Fibroblast of upper back skin (primary cell): ENCODE results near the gene NMBR.
"Not testable (repeated sequence)": the region's sequence is repeated elsewhere in the genome, so short reads cannot be mapped to it uniquely, and the experiment has no call there.

Experiments used
- DNase-seq: peaks from one replicate; pipeline ENCODE4 v3.0.0-alpha.2; 2013

Gene NMBR

DNA sequence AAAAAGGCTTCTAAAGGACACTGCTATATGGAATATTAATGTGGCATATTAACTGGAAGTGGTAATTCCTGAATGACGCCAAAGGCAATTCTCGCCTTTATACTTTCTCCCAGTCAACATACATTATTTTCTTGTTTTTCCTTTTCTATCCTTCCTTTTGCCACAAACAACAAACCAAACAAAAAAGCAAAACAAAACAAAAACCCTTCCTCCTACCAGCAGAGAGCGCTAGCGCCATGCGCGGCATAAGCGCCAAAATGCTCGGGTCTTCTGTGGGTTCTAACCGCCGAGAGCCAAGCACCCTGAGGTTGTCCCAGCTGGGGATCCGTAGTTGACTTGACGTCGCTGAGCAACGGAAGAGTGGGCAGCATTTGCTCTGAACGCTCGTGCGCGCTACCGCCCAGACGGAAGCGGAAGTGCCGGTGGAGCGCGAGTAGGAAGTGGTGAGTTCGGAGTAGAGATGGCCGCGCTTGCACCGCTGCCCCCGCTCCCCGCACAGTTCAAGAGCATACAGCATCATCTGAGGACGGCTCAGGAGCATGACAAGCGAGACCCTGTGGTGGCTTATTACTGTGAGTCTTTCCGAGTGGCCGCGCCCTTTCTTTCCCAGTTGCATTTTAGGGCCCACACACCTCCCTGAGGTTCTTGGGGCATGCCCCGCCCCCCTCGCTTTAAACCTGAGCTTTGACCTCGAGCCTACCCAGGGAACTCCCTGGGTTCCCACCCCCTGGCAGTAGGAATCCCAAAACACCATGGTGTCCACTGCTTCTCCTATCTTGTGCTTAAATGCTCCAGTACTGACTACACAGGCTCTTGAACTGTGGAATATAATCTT, at the start of gene NMBR, which contains the start of gene VTA1:
Gene NMBR (minus strand): TSS at position 295 of the 835 bp plus-strand sequence. CDS start 58,464 bp downstream, outside the sequence.
Gene VTA1 (plus strand): TSS at position 436 of the 835 bp plus-strand sequence. CDS start 25 bp downstream, at position 461.
- peak; percentile 99 for DNase-seq

DNA sequence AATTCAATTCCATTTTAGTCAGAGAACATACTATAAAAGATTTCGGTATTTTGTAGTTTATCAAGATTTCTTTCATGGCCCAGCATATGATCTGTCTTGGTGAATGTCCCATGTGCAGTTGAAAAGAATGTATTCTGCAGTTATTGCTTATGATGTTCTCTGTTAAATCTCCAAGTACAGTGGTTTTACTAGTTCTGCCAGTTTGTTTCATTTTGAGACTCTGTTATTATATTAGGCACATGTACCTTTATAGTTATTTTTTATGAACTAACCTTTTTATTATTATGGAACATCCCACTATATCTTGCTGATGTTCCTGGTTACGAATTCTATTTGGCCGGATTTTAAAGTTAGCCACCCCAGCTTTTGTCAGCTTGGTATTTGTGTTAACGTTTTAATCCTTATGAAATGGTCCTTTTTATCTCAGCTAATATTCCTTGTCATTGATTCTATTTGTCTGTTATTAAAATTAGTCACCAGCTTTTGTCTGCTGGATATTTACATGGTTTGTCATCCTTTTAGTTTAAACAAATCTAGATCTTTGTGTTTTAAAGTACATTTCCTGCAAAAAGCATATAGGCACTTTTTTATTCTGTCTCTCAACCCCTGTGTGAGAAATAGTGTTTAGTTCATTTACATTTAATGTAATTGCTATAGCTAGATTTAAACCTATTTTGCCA, 49.1 kb upstream of the NMBR start:
- DNase-seq = no peak

DNA sequence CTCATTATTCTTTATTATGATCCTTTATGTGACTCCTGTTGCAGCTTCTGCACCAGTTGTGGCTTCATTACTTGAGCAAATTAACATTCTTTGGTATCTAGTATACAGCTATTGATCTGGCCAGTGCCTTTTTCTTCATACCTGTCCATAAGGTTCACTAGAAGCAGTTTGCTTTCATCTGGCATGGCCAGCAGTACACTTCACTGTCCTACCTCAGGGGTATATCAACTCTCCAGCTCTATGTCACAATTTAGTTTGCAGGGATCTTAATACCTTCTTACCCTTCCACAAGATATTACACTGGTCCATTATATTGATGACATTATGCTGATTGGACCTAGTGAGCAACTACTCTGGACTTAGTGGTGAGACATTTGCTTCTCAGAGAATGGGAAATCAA, 46.7 kb upstream of the NMBR start:
- DNase-seq = no peak

DNA sequence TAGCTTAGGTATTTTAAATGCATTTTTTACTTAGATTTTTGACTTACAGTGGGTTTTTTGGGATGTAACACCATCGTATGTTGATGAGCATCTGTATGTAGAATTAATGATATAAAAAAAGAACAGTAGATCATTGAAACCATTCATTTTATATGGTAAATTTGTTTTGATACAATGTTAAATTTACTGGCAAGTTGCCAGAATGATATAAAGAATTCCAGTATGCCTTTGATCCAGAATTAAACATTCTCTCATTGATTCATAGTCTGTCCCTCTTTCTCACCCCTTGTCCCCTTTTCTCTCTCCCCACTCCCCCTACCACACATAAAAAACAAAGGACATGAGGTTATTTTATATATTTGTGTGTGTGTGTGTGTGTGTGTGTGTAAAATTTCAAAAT, 45.4 kb upstream of the NMBR start:
- no peak for DNase-seq

DNA sequence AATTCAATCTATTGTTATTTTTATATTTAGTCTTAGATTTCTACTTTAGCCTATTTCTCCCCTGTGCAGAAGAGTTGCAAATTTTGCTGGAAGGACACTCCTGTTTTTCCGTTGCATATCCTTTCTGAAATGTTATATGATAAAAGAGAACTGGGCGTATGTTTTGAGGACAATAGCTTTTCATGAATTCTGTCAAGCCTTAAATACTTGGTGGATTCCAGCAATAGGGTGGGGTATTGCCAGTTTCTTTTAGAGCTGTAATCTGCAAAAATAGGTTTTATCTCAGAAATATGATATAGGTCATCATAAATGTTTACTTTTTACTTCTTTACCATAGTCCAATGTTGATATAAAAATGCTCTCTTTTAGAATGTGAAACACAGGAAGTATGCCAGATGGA, 42.1 kb upstream of the NMBR start:
- no peak for DNase-seq

DNA sequence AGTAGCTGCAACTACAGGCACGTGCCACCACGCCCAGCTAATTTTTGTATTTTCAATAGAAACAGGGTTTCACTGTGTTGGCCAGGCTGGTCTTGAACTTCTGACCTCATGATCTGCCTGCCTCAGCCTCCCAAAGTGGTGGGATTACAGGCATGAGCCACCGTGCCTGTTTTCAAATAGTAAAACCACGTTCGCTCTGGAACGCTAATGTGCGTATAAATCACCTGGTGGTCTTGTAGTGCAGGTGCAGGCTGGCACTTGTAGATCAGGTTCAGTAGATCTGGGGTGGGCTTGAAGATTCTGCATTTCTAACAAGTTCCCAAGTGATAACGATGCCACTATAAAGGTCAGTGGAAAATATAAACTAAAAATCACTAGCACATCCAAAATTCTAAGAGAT, 41.4 kb upstream of the NMBR start:
- DNase-seq = not testable (repeated sequence)

DNA sequence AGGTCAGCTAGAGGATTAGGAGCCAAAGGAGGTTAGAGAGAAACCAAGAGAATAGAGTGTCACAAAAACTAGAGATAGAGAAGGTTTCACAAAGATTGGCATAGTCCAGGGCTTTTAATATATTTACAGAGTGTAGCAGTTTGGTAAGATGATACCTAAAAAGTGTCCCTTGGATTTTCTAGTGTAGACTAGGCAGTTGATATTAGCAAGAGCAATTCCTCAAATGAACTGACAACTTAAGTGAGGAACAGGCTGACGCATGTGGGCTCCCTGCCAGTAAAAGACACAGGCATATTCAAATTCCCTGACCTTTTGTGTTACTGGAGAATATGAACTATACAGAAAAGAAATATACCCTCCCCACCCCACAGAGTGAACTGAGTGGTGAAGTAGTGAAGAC, 40.3 kb upstream of the NMBR start:
- peak; percentile 70 for DNase-seq

DNA sequence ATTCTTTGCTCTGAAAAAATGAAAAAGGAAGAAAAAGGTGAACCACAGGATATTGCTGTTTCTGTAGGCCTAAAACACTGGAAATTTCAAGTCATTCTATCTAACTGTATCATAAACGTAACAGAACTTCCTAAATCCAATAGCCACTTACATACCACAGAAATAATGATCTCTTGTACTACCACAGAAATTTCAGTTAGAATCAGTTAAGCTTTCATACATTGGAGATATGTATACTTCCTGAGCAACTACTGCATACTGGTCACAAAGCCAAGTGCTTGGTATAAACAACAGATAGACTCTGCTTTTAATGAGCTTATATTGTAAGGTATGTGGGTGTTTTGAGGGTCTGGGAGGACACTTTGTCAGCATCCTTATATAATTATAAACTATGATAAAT, 38.7 kb upstream of the NMBR start:
- no peak for DNase-seq

DNA sequence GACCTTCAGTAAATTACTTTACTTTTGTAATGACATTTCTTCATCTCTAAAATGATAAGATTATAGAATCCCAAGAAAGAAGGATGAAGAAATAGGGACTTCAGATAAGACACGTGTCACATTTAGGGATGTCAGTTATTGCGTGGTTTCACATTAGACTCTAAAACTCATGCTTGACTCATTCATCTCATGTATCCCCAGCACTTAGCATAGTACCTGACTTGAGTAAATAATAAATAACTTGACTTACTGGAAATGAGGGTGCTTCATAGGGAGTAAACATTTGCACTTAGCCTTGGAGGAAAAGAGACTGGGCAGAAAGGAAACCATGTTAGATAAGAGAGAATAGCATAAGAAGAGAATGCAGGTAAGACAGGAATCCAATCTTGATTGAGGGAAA, 37.4 kb upstream of the NMBR start:
- no peak for DNase-seq

DNA sequence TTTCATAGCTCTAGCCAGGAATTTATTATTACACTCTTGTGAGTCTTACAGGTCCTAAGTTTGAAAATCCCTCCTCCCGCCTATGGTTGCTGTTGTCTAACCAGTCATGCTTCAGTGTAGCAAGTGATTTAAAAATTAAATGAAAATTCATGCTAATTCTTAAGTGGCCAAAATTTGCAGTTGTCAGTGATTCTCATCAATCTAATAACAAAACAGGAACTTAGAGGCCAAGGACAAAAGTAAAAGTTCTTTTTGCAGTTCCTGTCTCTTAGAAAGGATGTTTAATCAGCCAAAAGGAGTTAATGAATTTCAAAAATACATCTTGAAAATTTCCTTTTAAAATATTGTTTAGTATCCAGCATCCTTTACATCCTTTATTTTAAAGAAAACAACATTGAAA, 36.4 kb upstream of the NMBR start:
- DNase-seq = no peak

DNA sequence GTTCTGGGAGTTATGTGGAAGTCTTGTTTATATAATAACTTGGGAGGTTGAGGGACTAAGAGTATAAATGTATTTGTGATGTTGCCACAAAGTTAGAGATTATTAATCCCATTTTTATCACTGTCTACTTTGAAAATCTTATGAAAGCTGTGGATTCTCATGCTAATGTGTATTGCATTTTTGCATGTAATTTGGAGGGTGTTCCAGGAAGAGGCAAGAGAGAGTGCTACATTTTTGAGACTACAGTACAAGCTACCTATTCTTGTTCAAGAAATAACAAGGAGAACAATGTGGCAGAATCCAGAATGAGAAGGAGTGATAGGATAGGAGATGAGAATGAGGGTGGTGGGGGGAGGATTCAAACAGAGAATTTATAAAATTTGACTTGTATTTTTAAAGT, 35.1 kb upstream of the NMBR start:
- no peak for DNase-seq

DNA sequence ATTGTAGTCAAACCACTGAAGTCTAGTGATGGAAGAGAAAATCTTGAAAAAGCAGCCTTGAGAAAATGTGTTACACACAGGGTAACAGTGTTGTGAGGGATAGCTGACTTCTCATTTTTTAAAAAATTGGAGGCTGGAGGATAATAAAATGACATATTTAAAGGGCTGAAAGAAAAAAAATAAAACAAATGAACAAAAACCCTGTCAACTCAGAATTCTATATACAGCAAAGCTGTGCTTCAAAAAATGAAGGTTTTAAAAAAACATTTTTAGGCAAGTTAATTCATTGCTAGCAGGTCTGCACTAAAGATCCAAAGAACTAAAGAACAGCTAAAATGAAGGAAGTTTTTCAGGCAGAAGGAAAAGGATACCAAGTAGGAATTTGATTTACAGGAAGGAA, 31.2 kb upstream of the NMBR start:
- no peak for DNase-seq

DNA sequence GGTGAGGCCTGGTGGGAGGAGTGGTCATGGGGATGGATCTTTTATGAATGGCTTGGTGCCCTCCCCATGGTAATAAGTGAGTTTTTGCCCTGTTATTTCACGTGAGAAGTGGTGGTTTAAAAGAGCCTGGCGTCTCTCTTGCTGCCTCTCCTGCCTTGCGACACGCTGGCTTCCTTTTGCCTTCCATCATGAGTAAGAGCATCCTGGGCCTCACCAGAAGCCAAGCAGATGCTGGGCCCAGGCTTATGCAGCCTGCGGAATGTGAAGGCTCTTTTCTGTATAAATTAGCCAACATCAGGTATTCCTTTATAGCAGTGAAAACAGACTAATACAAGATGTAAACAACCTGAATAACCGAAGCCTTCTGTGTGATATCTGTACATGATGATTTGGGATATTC, 27.8 kb upstream of the NMBR start:
- DNase-seq = peak; percentile 15

DNA sequence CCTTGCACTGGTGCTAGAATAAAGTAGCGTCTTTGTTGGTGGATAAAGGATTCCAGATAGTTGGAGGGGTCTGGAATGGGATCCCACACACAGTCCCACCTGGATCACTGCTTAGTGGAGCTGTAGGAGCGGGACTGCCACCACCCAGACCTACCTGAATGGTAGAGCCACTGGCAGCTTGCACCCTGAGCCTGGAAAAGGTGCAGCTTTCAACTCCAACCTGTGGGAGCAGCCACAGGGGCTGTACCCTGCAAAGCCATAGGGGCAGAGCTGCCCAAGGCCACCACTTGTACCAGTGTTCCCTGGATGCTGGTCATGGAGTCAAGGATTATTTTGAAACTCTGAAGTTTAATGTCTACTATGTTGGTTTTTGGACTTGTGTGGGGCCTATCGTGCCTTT, 27.1 kb upstream of the NMBR start:
- DNase-seq = no peak

DNA sequence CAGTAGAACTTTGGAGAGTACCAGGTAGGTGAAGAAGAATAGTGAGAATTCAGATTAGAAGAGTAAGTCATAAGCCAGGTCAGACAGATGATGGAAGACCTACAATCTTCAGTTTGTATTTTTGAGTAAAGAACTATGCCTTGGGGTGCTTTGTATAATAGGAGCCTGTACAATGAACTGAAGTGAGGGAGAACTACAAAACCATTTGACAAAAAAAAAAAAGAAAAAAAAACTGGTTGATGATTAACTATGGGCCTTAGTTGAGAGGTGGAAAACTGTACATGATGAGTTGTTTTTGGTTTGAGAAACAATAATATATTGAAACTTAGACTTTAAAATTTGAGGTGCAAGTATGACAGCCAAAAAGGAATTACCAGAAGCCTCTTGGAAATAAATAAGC, 25.8 kb upstream of the NMBR start:
- DNase-seq = no peak

DNA sequence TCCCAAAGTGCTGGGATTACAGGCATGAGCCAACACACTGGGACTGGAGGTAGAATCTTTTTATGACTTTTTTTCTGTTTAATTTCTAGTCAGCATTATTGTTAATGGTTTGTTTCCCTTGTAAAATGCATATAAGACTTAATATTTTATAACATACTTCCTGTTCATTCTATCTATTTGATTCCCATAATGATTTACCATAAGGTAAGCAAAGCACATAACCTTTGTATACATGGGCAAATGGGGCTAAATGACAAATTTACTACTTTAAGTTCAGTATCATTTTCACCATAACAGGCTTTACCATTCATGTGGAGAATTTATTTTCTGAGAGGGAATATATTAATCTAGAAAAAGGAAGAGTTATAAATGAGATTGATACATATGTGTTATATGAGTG, 24.4 kb upstream of the NMBR start:
- no peak for DNase-seq

DNA sequence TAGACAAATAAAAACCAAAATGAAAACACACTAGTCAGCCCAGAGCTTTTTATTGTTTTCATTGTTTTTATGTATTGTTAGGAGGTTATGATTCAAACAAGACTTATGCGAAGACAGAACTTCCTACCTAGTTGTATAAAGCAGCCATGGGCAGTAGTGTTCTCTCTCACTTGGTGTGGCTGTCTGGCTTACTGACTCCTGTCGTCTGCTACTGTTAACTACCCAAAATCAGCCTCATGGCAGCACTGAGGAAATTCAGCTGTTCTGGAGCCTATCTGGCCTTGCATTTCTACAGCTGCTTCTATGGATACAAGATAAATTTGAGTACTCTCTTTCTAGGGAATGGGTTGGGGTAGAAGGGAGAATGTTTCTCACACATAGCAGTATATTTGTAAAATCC, 20.6 kb upstream of the NMBR start:
- no peak for DNase-seq

DNA sequence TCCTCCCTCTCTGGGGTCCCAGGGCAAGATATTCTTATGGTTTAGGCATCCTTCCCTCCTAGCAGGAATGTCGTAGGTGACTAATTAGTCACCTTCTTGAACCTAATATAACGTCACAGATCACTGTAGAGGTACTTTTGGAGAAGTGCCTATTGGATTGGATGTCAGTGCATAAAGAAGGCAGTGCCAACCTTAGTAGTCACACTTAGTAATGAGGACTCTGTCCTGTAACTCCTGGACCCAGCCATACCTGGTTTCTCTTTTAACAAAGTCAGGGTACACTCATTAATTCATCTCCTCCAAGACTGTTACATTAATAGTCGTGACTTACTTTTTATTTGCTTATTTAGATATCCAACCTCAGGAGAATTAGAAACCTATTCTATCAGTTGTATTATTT, 20.1 kb upstream of the NMBR start:
- no peak for DNase-seq

DNA sequence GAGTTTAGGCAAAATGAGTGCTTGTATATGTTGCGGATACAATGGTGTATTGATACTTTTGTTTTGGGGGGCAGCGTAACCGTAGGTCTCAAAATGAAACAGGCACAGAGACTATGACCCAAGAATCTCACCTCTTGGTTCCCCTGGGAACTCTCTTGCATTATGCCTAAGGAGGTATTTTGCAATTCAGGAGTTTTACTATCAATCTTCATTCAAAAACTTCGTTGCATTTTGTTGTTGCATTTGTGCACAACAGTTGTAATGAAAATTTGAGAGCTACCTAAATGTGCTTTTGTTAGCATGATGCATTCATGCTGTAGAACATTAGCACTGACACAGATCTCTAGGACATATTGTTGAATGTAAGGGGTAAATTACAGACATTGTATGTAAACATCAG, 18.3 kb upstream of the NMBR start:
- no peak for DNase-seq

DNA sequence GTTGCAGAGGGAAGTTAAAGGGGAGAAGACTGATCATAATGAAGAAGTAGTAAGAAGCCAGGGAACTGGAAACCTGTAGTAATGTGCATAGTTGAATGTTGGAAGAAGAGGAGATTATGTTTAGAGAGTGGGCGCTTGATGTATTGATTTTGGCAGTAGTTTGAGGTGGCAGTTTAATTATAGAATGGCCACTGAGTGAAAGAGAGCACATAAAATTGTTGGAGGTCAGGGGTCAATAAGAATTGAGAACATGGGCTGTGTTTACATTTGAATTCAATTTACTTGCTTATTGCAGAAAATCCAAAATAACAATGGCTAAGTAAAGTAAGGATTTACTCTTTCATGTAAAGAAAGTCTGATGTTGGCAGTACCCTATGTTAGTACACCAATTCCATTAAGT, 15.9 kb upstream of the NMBR start:
- no peak for DNase-seq

DNA sequence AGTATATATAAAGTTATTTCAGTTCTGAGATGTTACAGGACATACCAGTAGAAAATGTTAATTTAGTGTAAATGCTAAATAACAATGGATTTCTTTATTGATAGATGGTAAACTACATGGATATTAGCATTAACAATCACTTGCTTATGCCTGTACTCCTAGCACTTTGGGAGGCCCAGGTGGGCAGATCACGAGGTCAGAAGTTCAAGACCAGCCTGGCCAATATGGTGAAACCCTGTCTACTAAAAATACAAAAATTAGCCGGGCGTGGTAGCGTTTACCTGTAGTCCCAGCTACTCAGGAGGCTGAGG, 9.8 kb upstream of the NMBR start:
- not testable (repeated sequence) for DNase-seq

DNA sequence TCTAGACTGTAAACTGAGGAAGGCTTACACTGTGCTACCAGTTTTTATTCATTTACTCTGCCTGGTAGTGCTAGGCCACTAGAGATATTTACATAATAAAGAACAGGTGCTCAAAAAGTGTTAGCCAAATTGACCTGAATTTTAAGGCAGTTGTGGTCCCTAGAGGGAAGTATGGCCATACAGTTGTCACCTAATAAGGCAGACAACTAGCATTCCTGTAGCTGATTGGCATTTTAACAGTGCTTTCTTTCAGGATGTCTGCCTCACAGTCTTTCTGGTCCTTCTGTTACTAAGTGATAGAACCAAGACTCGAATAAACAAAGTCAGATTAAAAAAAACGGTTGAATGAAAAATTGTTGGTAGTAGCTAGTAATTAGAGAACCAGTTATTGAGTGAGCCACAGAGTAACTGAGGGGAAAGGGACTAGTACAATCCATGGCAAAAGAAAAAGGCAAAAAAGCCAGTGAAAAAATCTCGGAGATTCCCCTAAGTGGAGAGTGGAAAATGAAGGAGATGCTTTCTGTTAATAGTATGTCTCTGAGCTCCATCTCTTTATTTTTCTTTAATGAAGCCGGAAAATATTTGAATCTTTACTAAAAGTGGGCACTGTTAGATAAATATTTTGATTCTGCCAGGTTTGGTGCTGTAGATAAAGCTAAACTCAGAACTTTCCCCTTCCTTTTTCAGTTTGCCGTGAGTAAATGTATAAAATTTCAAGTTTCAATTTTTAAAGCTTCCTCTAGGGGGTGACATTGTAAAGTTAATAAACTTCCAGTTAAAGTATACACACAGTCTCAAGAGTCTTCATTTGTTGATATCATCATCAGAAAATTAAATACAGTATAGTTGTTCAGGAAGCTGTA, 9.2 kb upstream of the NMBR start:
- peak; percentile 40 for DNase-seq

DNA sequence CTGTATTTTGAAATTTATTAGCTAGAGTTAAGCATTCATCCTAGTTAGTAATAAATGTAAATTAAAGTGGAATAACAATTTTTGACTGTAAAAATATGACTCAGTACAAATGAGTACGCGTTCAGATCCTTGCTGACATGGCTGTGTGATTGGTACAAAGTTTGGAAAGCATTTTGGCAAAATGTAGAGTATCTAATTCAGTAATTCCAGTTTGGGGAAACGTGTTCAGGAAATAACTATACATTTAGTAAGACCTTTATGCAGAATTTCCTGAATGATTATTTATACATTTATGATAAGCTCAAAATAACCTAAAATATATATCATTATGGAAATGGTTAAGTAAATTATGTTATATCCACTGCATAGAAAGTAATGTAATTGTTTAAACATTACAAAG, 8.2 kb upstream of the NMBR start:
- DNase-seq = no peak

DNA sequence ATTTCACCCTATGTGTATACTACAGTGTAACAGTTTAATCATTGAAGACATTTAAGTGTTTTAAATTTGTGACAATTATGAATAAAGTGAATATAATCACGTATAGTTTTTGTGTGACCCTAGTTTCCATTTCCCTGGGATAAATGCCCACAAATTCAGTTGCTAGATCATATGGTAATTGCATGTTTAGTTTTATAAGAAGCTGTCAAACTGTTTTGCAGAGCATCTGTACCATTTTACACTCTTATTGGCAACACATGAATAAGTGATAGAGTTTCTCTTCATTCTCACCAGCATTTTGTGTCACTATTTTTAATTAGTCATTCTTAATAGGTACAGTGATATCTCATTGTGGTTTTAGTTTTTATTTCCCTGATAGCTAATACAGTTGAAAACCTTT, 7.4 kb upstream of the NMBR start:
- DNase-seq = no peak
